GM03348 (cell line): ENCODE data around the gene RNF220.

ENCODE experiments used
- DNase-seq: peaks from one replicate; pipeline ENCODE4 v3.0.0; 2012; ENCODE audit warnings: low spot score

RNF220 gene

GRCh38 chr1:44407430-44408211 lies 2.6 kb downstream of the RNF220 start:
- no peak for DNase-seq

- DNase-seq, result no peak
Observed at GRCh38 chr1:44408212-44408582, 3.1 kb downstream of the RNF220 start.

- no peak for DNase-seq
Observed at GRCh38 chr1:44408632-44409602, 3.9 kb downstream of the RNF220 start.

- no peak for DNase-seq
Observed at GRCh38 chr1:44409757-44410156, 4.7 kb downstream of the RNF220 start.

GRCh38 chr1:44411861-44412260 lies 6.8 kb downstream of the RNF220 start:
- no peak for DNase-seq

GRCh38 chr1:44412601-44413000 lies 7.5 kb downstream of the RNF220 start:
- DNase-seq, result no peak

- DNase-seq, result no peak
Observed at GRCh38 chr1:44413740-44414139, 8.7 kb downstream of the RNF220 start.

GRCh38 chr1:44415013-44415412 lies 10.0 kb downstream of the RNF220 start:
- no peak for DNase-seq

GRCh38 chr1:44416408-44416807 lies 11.4 kb downstream of the RNF220 start:
- DNase-seq, result no peak

- peak; percentile 63 for DNase-seq
Observed at GRCh38 chr1:44417351-44418021, 12.4 kb downstream of the RNF220 start.

GRCh38 chr1:44418022-44418673 lies 13.1 kb downstream of the RNF220 start:
- DNase-seq, result no peak

GRCh38 chr1:44419901-44420300 lies 14.8 kb downstream of the RNF220 start:
- no peak for DNase-seq

- DNase-seq, result no peak
Observed at GRCh38 chr1:44420535-44420934, 15.5 kb downstream of the RNF220 start.

GRCh38 chr1:44421446-44421884 lies 16.4 kb downstream of the RNF220 start:
- DNase-seq, result no peak

- DNase-seq, result no peak
Observed at GRCh38 chr1:44422161-44422560, 17.1 kb downstream of the RNF220 start.

GRCh38 chr1:44423591-44424537 lies 18.8 kb downstream of the RNF220 start:
- DNase-seq, result peak; percentile 48

- DNase-seq, result no peak
Observed at GRCh38 chr1:44424747-44425146, 19.7 kb downstream of the RNF220 start.

GRCh38 chr1:44425341-44426082 lies 20.5 kb downstream of the RNF220 start:
- DNase-seq, result no peak

- no peak for DNase-seq
Observed at GRCh38 chr1:44431861-44432260, 26.8 kb downstream of the RNF220 start.

- no peak for DNase-seq
Observed at GRCh38 chr1:44433209-44433608, 28.2 kb downstream of the RNF220 start.
